IMR-90 (cell line): ENCODE data around the gene TFAP2C. TPM values are rescaled to one million over a fixed set of nuclear protein-coding genes. Genes with fewer than 3 reads are reported as not detected.

Experiments
- ATAC-seq: fragments of 200-7000 bp; cut with Tn5 transposase; 2 replicates; pipeline ENCODE4 v1.9.1; 2020; ENCODE audit warnings: low read depth, mild to moderate bottlenecking, moderate library complexity
- BruUV-seq: library from RNA; stranded (reverse); fragments of 400-500 nt; replicated peaks from 2 replicates; lab custom pipeline; 2021; lab: Mats Ljungman, UMichigan
- CTCF ChIA-PET: fragments of 300-600 bp; formaldehyde crosslinking; extraction: SDS; loops from one replicate; lab custom pipeline; 2021; ENCODE audit warnings: antibody characterized with exemption; lab: Yijun Ruan, JAX
- POLR2A ChIA-PET: fragments of 300-600 bp; sonication (Branson Sonifier 250); formaldehyde crosslinking; loops from one replicate; lab custom pipeline; 2022; ENCODE audit warnings: antibody characterized with exemption; ENCODE audit not compliant: unreplicated experiment; lab: Charles Lee
- DNase-seq: peaks from one replicate; pipeline ENCODE4 v3.0.0; 2013
- H2AFZ ChIP-seq: replicated peaks from 2 replicates; pipeline ENCODE3; 2013; ENCODE audit warnings: low read length, mild to moderate bottlenecking; ENCODE audit not compliant: poor library complexity
- H2AK5ac ChIP-seq: 2 replicates; pipeline ENCODE4 v1.6.1; 2013; ENCODE audit warnings: low read depth, low read length, inconsistent platforms
- H2AK9ac ChIP-seq: replicated peaks from 2 replicates; pipeline ENCODE3; 2013; ENCODE audit warnings: mild to moderate bottlenecking, low read depth, low read length, moderate library complexity; ENCODE audit not compliant: poor library complexity
- H2BK120ac ChIP-seq: 2 replicates; pipeline ENCODE4 v1.6.1; 2013; ENCODE audit warnings: low read depth, low read length, inconsistent platforms
- H2BK15ac ChIP-seq: 3 replicates; pipeline ENCODE4 v1.6.1; 2013; ENCODE audit warnings: low read depth, low read length, inconsistent platforms
- H2BK20ac ChIP-seq: 2 replicates; pipeline ENCODE4 v1.6.1; 2013; ENCODE audit warnings: low read depth, mild to moderate bottlenecking, inconsistent platforms, low read length, moderate library complexity
- H2BK5ac ChIP-seq: 2 replicates; pipeline ENCODE4 v1.6.1; 2013; ENCODE audit warnings: mild to moderate bottlenecking, low read depth, low read length, inconsistent platforms; ENCODE audit not compliant: poor library complexity, severe bottlenecking
- H3K14ac ChIP-seq: replicated peaks from 2 replicates; pipeline ENCODE4 v1.6.1; 2013; ENCODE audit warnings: low read depth, low read length, inconsistent platforms
- H3K18ac ChIP-seq: 2 replicates; pipeline ENCODE4 v1.6.1; 2013; ENCODE audit warnings: low read depth, low read length, control low read depth
- H3K23ac ChIP-seq: 2 replicates; pipeline ENCODE4 v1.6.1; 2013; ENCODE audit warnings: low read depth, low read length, inconsistent platforms
- H3K27ac ChIP-seq: 2 replicates; pipeline ENCODE4 v1.5.1; 2013; ENCODE audit warnings: mild to moderate bottlenecking, control low read depth, low read length; ENCODE audit not compliant: insufficient read depth
- H3K27me3 ChIP-seq: 2 replicates; pipeline ENCODE4 v1.6.1; 2013; ENCODE audit warnings: low read length; ENCODE audit not compliant: control insufficient read depth, insufficient read depth
- H3K36me3 ChIP-seq: 2 replicates; pipeline ENCODE4 v1.6.1; 2013; ENCODE audit warnings: low read length, mixed read lengths; ENCODE audit not compliant: control insufficient read depth, insufficient read depth
- H3K4ac ChIP-seq: 2 replicates; pipeline ENCODE4 v1.6.1; 2013; ENCODE audit warnings: low read depth, low read length, inconsistent platforms
- H3K4me1 ChIP-seq: 2 replicates; pipeline ENCODE4 v1.6.1; 2013; ENCODE audit warnings: low read length, mixed read lengths; ENCODE audit not compliant: control insufficient read depth, insufficient read depth
- H3K4me2 ChIP-seq: 2 replicates; pipeline ENCODE4 v1.6.1; 2013; ENCODE audit warnings: low read depth, mild to moderate bottlenecking, control low read depth, low read length, moderate library complexity
- H3K4me3 ChIP-seq: 2 replicates; pipeline ENCODE4 v1.5.1; 2013; ENCODE audit warnings: low read depth, mild to moderate bottlenecking, control low read depth, low read length, moderate library complexity; ENCODE audit not compliant: insufficient read depth
- H3K56ac ChIP-seq: 2 replicates; pipeline ENCODE4 v1.6.1; 2013; ENCODE audit warnings: low read length, inconsistent platforms; ENCODE audit not compliant: insufficient read depth; ENCODE audit errors: extremely low read depth
- H3K79me1 ChIP-seq, 2 experiments: 2 replicates each; pipeline ENCODE4 v1.6.1; 2013; ENCODE audit warnings: low read length in 2 of 2, inconsistent platforms in 1 of 2, low read depth in 1 of 2
- H3K9ac ChIP-seq: 2 replicates; pipeline ENCODE4 v1.6.1; 2013; ENCODE audit warnings: low read depth, low read length, control low read depth
- H3K9me1 ChIP-seq: 2 replicates; pipeline ENCODE4 v1.6.1; 2013; ENCODE audit warnings: low read length, inconsistent platforms; ENCODE audit not compliant: insufficient read depth
- H3K9me3 ChIP-seq: 2 replicates; pipeline ENCODE4 v1.6.1; 2013; ENCODE audit warnings: low read length; ENCODE audit not compliant: control insufficient read depth, insufficient read depth
- H4K20me1 ChIP-seq: 2 replicates; pipeline ENCODE4 v1.6.1; 2013; ENCODE audit warnings: low read length, inconsistent platforms; ENCODE audit not compliant: insufficient read depth
- H4K5ac ChIP-seq: 2 replicates; pipeline ENCODE4 v1.6.1; 2013; ENCODE audit warnings: mild to moderate bottlenecking, low read depth, low read length, control low read depth
- H4K8ac ChIP-seq, 2 experiments: 2 replicates each; pipeline ENCODE4 v1.6.1; 2013; ENCODE audit warnings: low read depth in 2 of 2, low read length in 2 of 2, control low read depth in 1 of 2, inconsistent platforms in 1 of 2
- H4K91ac ChIP-seq: 2 replicates; pipeline ENCODE4 v1.6.1; 2013; ENCODE audit warnings: low read depth, low read length, inconsistent platforms; ENCODE audit not compliant: insufficient read depth
- BHLHE40 ChIP-seq: fragments of 150-350 bp; IDR thresholded peaks from 2 replicates; pipeline ENCODE4 v1.6.1; 2016; ENCODE audit warnings: mild to moderate bottlenecking, low read depth, low read length
- POLR2A ChIP-seq: IDR thresholded peaks from 2 replicates; pipeline ENCODE4 v1.6.1; 2012; ENCODE audit warnings: mild to moderate bottlenecking, low read depth, low read length
- RAD21 ChIP-seq: IDR thresholded peaks from 2 replicates; pipeline ENCODE4 v1.6.1; 2012; ENCODE audit warnings: low read length, improper control_type of control experiment
- RCOR1 ChIP-seq: IDR thresholded peaks from 2 replicates; pipeline ENCODE4 v1.6.1; 2012; ENCODE audit warnings: mild to moderate bottlenecking, low read length, improper control_type of control experiment; ENCODE audit not compliant: insufficient replicate concordance
- WGBS, 2 experiments: methylation state at CpG; one replicate each; pipeline versions ENCODE4 v1.1.5 to v1.1.7; 2013; ENCODE audit warnings: missing lambda C conversion rate in 2 of 2; ENCODE audit not compliant: insufficient read length in 1 of 2; ENCODE audit errors: extremely low coverage in 2 of 2; 5-methylcytosine and 5-hydroxymethylcytosine counted together
- dilution Hi-C: fragments of 300-500 bp; cut with HindIII; formaldehyde crosslinking; loops from one replicate; pipeline ENCODE4 v1.14.3; 2018; ENCODE audit warnings: low sequenced_read_pairs; ENCODE audit not compliant: unreplicated experiment
- in situ Hi-C: fragments of 300-500 bp; cut with MboI; formaldehyde crosslinking; loops from 3 replicates; pipeline ENCODE4 v1.14.3; 2019; ENCODE audit warnings: low sequenced_read_pairs, inconsistent platforms, mixed read lengths
- intact Hi-C: fragments of 100-400 bp; cut with micrococcal nuclease; formaldehyde crosslinking; loops from 2 replicates; pipeline ENCODE4 v1.10.0; 2022
- polyA plus RNA-seq, 3 experiments: library from polyadenylated mRNA; depleted of rRNA; stranded (reverse); fragments of >200 nt; gene quantifications; 2 replicates each; pipeline ENCODE4 v1.2.3, GENCODE V29; 2012; ENCODE audit warnings: low replicate concordance in 1 of 3
- total RNA-seq: library from RNA; depleted of rRNA; stranded (reverse); fragments of >200 nt; gene quantifications from 2 replicates; pipeline ENCODE4 v1.2.3, GENCODE V29; 2012

The TFAP2C gene
- total and polyA plus RNA-seq, 2 of the 4 experiments (the other 2 are of a cell fraction): under 0.01 to 0.05 TPM

GRCh38 chr20:56683077-56683865 is 54.2 kb downstream of the TFAP2C start:
- Histone ChIP-seq H3K27ac (no peak overlapping the region), H2BK5ac (no peak overlapping the region), H3K4ac (no peak overlapping the region), H3K18ac (no peak overlapping the region), H2AK9ac (peak overlapping the region; percentile 5), H2AK5ac (no peak overlapping the region), H3K9me1 (no peaks in the 10 kb centered on the region), H3K56ac (no peak overlapping the region), H3K79me1 (no peaks in the 10 kb centered on the region), H3K9ac (no peak overlapping the region), H3K27me3 (no peaks in the 10 kb centered on the region), H2BK20ac (no peak overlapping the region), H4K20me1 (no peaks in the 10 kb centered on the region), H4K8ac (no peak overlapping the region), H3K4me3 (no peak overlapping the region), H3K4me2 (no peak overlapping the region), H2BK120ac (no peak overlapping the region), H2AFZ (peak overlapping the region; percentile 10), H4K91ac (no peak overlapping the region), H3K36me3 (no peaks in the 10 kb centered on the region), H4K5ac (no peak overlapping the region), H3K9me3 (no peaks in the 10 kb centered on the region), H2BK15ac (no peak overlapping the region), H3K23ac (no peak overlapping the region), H3K4me1 (no peaks in the 10 kb centered on the region), H3K14ac (no peak overlapping the region)
- dilution Hi-C loops: no loop called here
- intact Hi-C loops: no loop called here
- BruUV-seq: no TSS peak
- in situ Hi-C loops: no loop called here
- WGBS, 2 experiments: 48% methylated on average over 4 of the region's 11 CpGs; no CpG with 5 or more reads in 1 of the 2 experiments
- ATAC-seq (no peak), DNase-seq (no peak)
- no peak for TF ChIP-seq RCOR1
- no peak for TF ChIP-seq RAD21
- no peak for TF ChIP-seq POLR2A
- TF ChIP-seq BHLHE40: no peak
- CTCF ChIA-PET: no interaction called here
- POLR2A ChIA-PET: no interaction called here
